ENCODE results near the gene FARS2.

GRCh38 chr6:5517796-5518195, 256.5 kb downstream of the FARS2 start:
- TF ChIP-seq ETV6 (CRISPR knock-in tag; IDR thresholded peaks at IDR 0.05): no peak
- no peak for TF ChIP-seq HMGXB4 (CRISPR knock-in tag; IDR thresholded peaks at IDR 0.05)
- no peak for TF ChIP-seq SP1 (CRISPR knock-in tag; conservative IDR thresholded peaks at IDR 0.05)
- no peak for TF ChIP-seq USF2 (CRISPR knock-in tag; IDR thresholded peaks at IDR 0.05)
- no peak for TF ChIP-seq CTCF (IDR thresholded peaks at IDR 0.05)
- no peak for TF ChIP-seq KAT7 (CRISPR knock-in tag; IDR thresholded peaks at IDR 0.05; ENCODE audit: borderline replicate concordance)
- TF ChIP-seq ZNF263 (CRISPR knock-in tag; IDR thresholded peaks at IDR 0.05; ENCODE audit: low read depth): no peak
- TF ChIP-seq FOXJ3 (CRISPR knock-in tag; IDR thresholded peaks at IDR 0.05; ENCODE audit: borderline replicate concordance): no peak
- no peak for TF ChIP-seq MAX (CRISPR knock-in tag; IDR thresholded peaks at IDR 0.05)

All from WTC11 (cell line).